Lower leg skin (tissue), 4 donors: ENCODE data around the gene ZNF205. TPM values are rescaled to one million over a fixed set of nuclear protein-coding genes. Genes with fewer than 3 reads are reported as not detected.

ENCODE experiments used
- DNase-seq, 2 donors: peaks; one replicate each; pipeline ENCODE4 v3.0.0-alpha.2; 2019; ENCODE audit warnings: low spot score in 2 of 2
- H3K4me3 ChIP-seq: fragments of 200-600 bp; sonication (generic); 2 replicates; pipeline ENCODE4 v1.5.1; 2017; ENCODE audit warnings: mild to moderate bottlenecking, low read depth; ENCODE audit not compliant: poor library complexity, severe bottlenecking
- POLR2A ChIP-seq, 2 donors: fragments of 450-650 bp; IDR thresholded peaks; one replicate each; pipeline ENCODE4 v1.6.1; 2016 to 2017; ENCODE audit warnings: antibody characterized with exemption in 2 of 2, mild to moderate bottlenecking in 1 of 2, moderate library complexity in 1 of 2
- WGBS, 2 donors: methylation state at CpG; one replicate each; pipeline ENCODE4 v1.1.5; 2018; 5-methylcytosine and 5-hydroxymethylcytosine counted together
- intact Hi-C: fragments of 100-400 bp; cut with DNase I; formaldehyde crosslinking; loops from one replicate; pipeline ENCODE4 v1.15.0; 2023; ENCODE audit warnings: low total_unique reads
- total RNA-seq, 4 donors: library from RNA; depleted of rRNA; stranded (reverse); fragments of >200 nt; gene quantifications; one replicate each; pipeline ENCODE4 v1.1.0, GENCODE V29; 2016
- TF ChIP-seq, protein P1 (sequence below), 3 donors: fragments of 450-650 bp; IDR thresholded peaks; one replicate each; pipeline ENCODE4 v1.5.1; 2016; ENCODE audit warnings: antibody characterized with exemption in 3 of 3, mild to moderate bottlenecking in 3 of 3, moderate library complexity in 2 of 3

ZNF205 gene
- total RNA-seq, 4 donors from 2014 or later = 15.1 to 25.3 (median 18.5) TPM

DNA sequence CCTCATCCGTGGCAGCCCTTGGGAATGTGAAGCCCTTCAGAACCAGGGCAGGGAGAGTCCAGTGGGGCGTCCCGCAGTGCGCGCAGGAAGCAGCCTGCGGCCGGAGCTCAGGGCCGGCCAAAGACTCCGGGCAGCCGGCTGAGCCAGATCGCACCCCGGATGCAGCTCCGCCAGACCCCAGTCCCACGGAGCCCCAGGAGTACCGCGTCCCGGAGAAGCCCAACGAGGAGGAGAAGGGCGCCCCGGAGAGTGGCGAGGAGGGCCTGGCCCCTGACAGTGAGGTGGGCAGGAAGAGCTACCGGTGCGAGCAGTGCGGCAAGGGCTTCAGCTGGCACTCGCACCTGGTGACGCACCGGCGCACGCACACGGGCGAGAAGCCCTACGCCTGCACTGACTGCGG is 6.9 kb downstream of the ZNF205 start:
- 96% methylated on average over 28 to 33 of the region's 33 CpGs for WGBS, 2 donors
- intact Hi-C loops = no loop called here
- no peak overlapping the region for H3K4me3 ChIP-seq
- TF ChIP-seq, protein P1, sequence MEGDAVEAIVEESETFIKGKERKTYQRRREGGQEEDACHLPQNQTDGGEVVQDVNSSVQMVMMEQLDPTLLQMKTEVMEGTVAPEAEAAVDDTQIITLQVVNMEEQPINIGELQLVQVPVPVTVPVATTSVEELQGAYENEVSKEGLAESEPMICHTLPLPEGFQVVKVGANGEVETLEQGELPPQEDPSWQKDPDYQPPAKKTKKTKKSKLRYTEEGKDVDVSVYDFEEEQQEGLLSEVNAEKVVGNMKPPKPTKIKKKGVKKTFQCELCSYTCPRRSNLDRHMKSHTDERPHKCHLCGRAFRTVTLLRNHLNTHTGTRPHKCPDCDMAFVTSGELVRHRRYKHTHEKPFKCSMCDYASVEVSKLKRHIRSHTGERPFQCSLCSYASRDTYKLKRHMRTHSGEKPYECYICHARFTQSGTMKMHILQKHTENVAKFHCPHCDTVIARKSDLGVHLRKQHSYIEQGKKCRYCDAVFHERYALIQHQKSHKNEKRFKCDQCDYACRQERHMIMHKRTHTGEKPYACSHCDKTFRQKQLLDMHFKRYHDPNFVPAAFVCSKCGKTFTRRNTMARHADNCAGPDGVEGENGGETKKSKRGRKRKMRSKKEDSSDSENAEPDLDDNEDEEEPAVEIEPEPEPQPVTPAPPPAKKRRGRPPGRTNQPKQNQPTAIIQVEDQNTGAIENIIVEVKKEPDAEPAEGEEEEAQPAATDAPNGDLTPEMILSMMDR (IDR thresholded peaks at IDR 0.05) = no peak
- TF ChIP-seq POLR2A (IDR thresholded peaks at IDR 0.05) = no peak
- no peak for DNase-seq

DNA sequence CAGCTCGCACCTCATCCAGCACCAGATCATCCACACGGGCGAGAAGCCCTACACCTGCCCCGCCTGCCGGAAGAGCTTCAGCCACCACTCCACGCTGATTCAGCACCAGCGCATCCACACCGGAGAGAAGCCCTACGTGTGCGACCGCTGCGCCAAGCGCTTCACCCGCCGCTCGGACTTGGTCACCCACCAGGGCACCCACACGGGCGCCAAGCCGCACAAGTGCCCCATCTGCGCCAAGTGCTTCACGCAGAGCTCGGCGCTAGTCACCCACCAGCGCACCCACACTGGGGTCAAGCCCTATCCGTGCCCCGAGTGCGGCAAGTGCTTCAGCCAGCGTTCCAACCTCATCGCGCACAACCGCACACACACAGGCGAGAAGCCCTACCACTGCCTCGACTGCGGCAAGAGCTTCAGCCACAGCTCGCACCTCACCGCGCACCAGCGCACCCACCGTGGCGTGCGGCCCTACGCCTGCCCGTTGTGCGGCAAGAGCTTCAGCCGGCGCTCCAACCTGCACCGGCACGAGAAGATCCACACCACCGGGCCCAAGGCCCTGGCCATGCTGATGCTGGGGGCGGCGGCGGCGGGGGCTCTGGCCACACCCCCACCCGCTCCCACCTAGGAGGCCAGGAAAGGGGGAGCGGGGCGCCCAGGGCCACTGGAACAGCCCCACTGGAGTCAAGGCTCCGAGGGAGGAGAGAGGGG is 7.5 kb downstream of the ZNF205 start:
- no peak for DNase-seq
- WGBS, 2 donors = 93 to 96% methylated on average over 46 to 57 of the region's 57 CpGs
- intact Hi-C loops = no loop called here
- TF ChIP-seq, protein P1 (IDR thresholded peaks at IDR 0.05) = no peak
- TF ChIP-seq POLR2A (IDR thresholded peaks at IDR 0.05) = no peak
- H3K4me3 ChIP-seq = no peak overlapping the region

DNA sequence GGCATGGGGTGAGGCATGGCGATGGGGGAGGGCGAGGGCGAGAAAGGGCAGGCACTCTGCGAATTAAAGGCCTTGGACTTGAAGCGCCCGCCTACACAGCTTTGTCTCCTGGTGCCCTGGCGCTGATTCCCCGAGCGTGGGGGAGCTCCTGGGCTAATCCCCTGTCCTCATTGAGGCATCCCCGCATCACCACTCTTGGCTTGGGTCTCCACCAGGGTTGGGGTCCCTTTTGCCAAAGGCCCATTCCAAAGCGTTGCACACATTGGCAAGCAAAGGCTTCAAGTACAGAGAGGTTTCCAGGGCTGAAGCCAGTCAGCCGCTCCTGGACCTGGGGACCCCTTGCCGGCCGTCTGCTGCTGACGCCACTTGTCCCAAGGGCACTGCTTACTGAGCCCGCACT is 8.0 kb downstream of the ZNF205 start:
- 84 to 86% methylated on average over 16 of the region's 16 CpGs for WGBS, 2 donors
- TF ChIP-seq, protein P1 (IDR thresholded peaks at IDR 0.05) = no peak
- TF ChIP-seq POLR2A (IDR thresholded peaks at IDR 0.05) = no peak
- H3K4me3 ChIP-seq = no peak overlapping the region
- intact Hi-C loops = no loop called here
- DNase-seq = no peak

DNA sequence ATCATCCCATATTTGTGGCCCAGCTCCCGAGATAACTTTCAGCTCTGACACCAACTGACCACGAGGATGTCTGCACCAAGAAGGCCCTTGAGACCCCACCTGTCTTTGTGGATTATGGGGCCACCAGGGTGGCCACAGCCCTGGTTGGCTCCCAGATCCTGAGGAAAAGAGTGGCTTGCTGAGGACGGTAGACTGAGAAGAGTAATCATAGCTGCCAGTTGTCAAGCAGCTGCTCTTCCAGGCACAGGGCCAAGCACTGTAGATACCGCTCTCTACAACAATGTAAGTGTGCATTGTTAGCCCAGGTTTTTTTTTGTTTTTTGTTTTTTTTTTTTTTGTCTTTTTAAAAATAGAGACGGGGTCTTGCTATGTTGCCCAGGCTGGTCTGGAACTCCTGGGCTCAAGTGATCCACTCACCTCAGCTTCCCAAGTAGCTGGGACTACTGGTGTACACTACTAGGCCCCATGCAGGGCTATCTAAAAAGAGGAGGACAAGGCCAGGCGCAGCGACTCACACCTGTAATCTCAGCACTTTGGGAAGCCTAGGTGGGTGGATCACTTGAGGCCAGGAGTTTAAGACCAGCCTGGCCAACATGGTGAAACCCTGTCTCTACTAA is 9.6 kb downstream of the ZNF205 start:
- 63 to 68% methylated on average over 7 of the region's 7 CpGs for WGBS, 2 donors
- DNase-seq = no peak
- intact Hi-C loops = no loop called here
- H3K4me3 ChIP-seq = no peak overlapping the region
- no peak for TF ChIP-seq POLR2A (IDR thresholded peaks at IDR 0.05)
- TF ChIP-seq, protein P1 (IDR thresholded peaks at IDR 0.05) = no peak

DNA sequence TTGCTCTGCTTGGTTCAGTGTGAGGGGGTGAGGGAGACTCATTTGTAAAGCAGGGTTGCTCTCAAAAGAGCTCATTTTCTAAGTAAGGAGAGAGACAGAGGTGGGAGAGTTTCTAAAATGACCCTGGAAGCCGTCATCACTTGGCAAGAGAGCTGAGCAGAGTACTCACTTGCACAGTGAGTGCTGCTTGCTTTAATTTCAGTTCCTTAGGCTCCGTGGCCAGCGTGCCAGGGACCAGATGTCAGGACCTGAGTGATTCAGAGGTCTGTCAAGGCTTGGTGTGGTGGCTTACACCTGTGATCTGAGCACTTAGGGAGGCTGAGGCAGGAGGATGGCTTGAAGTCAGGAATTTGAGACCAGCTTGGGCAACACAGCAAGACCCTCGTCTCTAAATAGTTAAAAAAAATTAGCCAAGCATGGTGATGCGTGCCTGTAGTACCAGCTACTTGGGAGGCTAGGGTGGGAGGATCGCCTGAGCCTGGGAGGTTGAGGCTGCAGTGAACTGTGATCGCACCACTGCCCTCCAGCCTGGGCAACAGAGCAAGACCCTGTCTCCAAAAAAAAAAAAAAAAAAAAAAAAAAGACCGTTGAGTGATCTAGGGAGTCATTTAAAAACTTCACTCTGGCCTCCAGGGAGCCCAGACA is 10.7 kb downstream of the ZNF205 start:
- TF ChIP-seq, protein P1 (IDR thresholded peaks at IDR 0.05) = no peak
- TF ChIP-seq POLR2A (IDR thresholded peaks at IDR 0.05) = no peak
- DNase-seq = no peak
- H3K4me3 ChIP-seq = no peak overlapping the region
- intact Hi-C loops = no loop called here
- 56 to 58% methylated on average over 8 of the region's 8 CpGs for WGBS, 2 donors
